WTC11 (cell line): ENCODE results near the gene CYP19A1.

Experiments used
- TP53 ChIP-seq: sonication (generic); formaldehyde crosslinking; IDR thresholded peaks from 2 replicates; pipeline ENCODE4 v1.8.1; 2023; ENCODE audit warnings: mild to moderate bottlenecking, missing genetic modification reagents
- ZNF232 ChIP-seq: sonication (generic); formaldehyde crosslinking; IDR thresholded peaks from 2 replicates; pipeline ENCODE4 v1.8.0; 2022; ENCODE audit warnings: mild to moderate bottlenecking, missing genetic modification reagents
- TF ChIP-seq, protein P1 (sequence below): fragments of 200-600 bp; IDR thresholded peaks from 2 replicates; pipeline ENCODE4 v1.8.0; 2022; ENCODE audit warnings: antibody characterized with exemption

DNA sequence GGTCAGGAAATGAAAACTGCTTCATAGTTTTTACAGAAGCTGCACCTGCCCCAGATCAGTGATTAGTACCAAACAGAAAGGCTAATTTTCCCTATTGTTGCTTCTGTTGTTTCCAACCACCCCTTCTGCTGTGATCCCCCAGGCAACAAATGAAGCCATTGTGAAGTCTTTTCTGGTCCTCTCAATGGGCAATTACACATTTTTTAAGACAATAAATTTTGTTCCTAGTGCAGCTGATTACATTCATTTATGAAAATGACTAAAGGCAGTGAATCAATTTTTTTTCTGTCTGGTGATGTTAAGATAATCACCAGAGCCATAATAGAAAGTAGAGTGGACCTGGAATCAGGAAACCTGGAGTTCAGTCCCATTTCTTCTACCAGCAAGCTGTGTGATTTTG lies 35.7 kb upstream of the CYP19A1 start:
- TF ChIP-seq TP53 (CRISPR knock-in tag) (no peak), ZNF232 (CRISPR knock-in tag) (no peak)
- TF ChIP-seq, protein P1, sequence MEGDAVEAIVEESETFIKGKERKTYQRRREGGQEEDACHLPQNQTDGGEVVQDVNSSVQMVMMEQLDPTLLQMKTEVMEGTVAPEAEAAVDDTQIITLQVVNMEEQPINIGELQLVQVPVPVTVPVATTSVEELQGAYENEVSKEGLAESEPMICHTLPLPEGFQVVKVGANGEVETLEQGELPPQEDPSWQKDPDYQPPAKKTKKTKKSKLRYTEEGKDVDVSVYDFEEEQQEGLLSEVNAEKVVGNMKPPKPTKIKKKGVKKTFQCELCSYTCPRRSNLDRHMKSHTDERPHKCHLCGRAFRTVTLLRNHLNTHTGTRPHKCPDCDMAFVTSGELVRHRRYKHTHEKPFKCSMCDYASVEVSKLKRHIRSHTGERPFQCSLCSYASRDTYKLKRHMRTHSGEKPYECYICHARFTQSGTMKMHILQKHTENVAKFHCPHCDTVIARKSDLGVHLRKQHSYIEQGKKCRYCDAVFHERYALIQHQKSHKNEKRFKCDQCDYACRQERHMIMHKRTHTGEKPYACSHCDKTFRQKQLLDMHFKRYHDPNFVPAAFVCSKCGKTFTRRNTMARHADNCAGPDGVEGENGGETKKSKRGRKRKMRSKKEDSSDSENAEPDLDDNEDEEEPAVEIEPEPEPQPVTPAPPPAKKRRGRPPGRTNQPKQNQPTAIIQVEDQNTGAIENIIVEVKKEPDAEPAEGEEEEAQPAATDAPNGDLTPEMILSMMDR = no peak
